ENCODE measurements around the gene SH2D1B. TPM values are rescaled to one million over a fixed set of nuclear protein-coding genes. Genes with fewer than 3 reads are reported as not detected.

SH2D1B gene
- total and polyA plus RNA-seq, 9 of the 15 experiments (the other 6 are each of a cell fraction or from before 2014, with no cell fraction given), result 5.6 to 19.6 (median 9.7) TPM

- no peak for TF ChIP-seq ELK1 (CRISPR knock-in tag; IDR thresholded peaks at IDR 0.05)
- TF ChIP-seq EWSR1 (IDR thresholded peaks at IDR 0.05; ENCODE audit: borderline replicate concordance, low read depth, partially characterized antibody), result no peak
- no peak for TF ChIP-seq CBFB (CRISPR knock-in tag; IDR thresholded peaks at IDR 0.05)
- TF ChIP-seq EGR1 (conservative IDR thresholded peaks at IDR 0.05), result no peak
- no peak for TF ChIP-seq MTF1 (CRISPR knock-in tag; IDR thresholded peaks at IDR 0.05; ENCODE audit: borderline replicate concordance)
- no peak for TF ChIP-seq ZNF76 (CRISPR knock-in tag; IDR thresholded peaks at IDR 0.05; ENCODE audit: borderline replicate concordance)
- TF ChIP-seq BRCA1 (IDR thresholded peaks at IDR 0.05), result no peak
- TF ChIP-seq BRCA1 (CRISPR knock-in tag; IDR thresholded peaks at IDR 0.05), result no peak
- TF ChIP-seq, protein P1, sequence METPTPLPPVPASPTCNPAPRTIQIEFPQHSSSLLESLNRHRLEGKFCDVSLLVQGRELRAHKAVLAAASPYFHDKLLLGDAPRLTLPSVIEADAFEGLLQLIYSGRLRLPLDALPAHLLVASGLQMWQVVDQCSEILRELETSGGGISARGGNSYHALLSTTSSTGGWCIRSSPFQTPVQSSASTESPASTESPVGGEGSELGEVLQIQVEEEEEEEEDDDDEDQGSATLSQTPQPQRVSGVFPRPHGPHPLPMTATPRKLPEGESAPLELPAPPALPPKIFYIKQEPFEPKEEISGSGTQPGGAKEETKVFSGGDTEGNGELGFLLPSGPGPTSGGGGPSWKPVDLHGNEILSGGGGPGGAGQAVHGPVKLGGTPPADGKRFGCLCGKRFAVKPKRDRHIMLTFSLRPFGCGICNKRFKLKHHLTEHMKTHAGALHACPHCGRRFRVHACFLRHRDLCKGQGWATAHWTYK (CRISPR knock-in tag; IDR thresholded peaks at IDR 0.05), result no peak
Measured at GRCh38 chr1:162405800-162406199, 6.1 kb downstream of the SH2D1B start (continued).

DNA sequence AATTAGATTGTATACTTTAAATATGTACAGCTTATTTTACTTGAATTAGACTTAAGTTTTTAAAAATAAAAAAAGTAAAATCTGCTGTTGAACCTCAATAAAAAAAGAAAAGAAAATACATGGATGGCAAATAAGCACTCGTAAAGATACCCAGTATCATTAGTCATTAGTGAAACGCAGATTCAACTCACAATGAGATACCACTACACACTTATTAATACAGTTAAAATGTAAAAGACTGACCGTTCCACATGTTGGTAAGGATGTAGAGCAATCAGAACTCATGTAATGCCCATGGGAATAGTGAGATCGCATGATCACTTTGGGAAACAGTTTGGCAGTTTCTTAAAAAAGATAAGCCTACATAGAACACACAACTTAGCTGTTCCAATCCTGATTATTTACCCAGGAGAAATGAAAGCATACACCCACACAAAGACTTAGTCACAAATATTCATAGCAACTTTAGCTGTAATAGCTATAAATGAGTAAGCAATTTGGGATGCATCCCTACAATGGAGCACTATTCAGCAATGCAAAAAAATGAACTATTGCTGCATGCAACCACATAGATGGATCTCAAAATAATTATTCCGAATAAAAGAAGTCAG, 7.3 kb downstream of the SH2D1B start:
- no peaks in the 10 kb centered on the region for H3K79me2 ChIP-seq (ENCODE audit: control insufficient read depth, insufficient read depth, low read length)
- FAIRE-seq (no peak), DNase-seq (ENCODE audit: extremely low read depth in 1 of 4, low spot score in 3 of 4) (no peak), ATAC-seq (no peak)
- no peaks in the 10 kb centered on the region for H3K9me1 ChIP-seq (ENCODE audit: control insufficient read depth, insufficient read depth, low read length)
- POLR2A ChIA-PET, result no interaction called here
- H3K4me3 ChIP-seq, result no peak overlapping the region
- no peak overlapping the region for H3K4me2 ChIP-seq (ENCODE audit: insufficient read depth, low read length)
- H3K9me3 ChIP-seq (replicated peaks; ENCODE audit: control insufficient read depth, insufficient read depth, low read depth, low read length), result no peaks in the 10 kb centered on the region
- no peaks in the 10 kb centered on the region for H3K36me3 ChIP-seq (ENCODE audit: control insufficient read depth, insufficient read depth, low read length)
- CTCF ChIA-PET (ENCODE audit: low intra/inter-chr PET ratio), result no interaction called here
- no peak overlapping the region for H3K27ac ChIP-seq (ENCODE audit: extremely low read depth, low read depth, low read length)
- H2AFZ ChIP-seq (ENCODE audit: low read depth, low read length), result peak overlapping the region; percentile 26; the same call in 1 of the 2 replicates
- H4K20me1 ChIP-seq (replicated peaks; ENCODE audit: control insufficient read depth, insufficient read depth, low read length), result no peaks in the 10 kb centered on the region
- no peak overlapping the region for H3K9ac ChIP-seq (ENCODE audit: insufficient read depth in 1 of 2, low read depth in 2 of 2, low read length in 2 of 2)
- in situ Hi-C loops (cut with MboI) (no loop called here), intact Hi-C loops (cut with micrococcal nuclease) (no loop called here)
- peaks cover 0 to 26% of the 10 kb centered on the region in 2 experiments; a peak in 2 of 5 replicates for H3K4me1 ChIP-seq (replicated peaks in 1 of 2; ENCODE audit: control insufficient read depth in 2 of 2, insufficient read depth in 2 of 2, low read length in 2 of 2)
- no peaks in the 10 kb centered on the region for H3K27me3 ChIP-seq (ENCODE audit: control insufficient read depth in 2 of 2, insufficient read depth in 2 of 2, low read length in 2 of 2)
- no TSS peak for BruUV-seq (replicated peaks)
- 44% methylated on average over 5 of the region's 5 CpGs for WGBS (ENCODE audit: insufficient coverage, low coverage, missing lambda C conversion rate)
- TF ChIP-seq, protein P2, sequence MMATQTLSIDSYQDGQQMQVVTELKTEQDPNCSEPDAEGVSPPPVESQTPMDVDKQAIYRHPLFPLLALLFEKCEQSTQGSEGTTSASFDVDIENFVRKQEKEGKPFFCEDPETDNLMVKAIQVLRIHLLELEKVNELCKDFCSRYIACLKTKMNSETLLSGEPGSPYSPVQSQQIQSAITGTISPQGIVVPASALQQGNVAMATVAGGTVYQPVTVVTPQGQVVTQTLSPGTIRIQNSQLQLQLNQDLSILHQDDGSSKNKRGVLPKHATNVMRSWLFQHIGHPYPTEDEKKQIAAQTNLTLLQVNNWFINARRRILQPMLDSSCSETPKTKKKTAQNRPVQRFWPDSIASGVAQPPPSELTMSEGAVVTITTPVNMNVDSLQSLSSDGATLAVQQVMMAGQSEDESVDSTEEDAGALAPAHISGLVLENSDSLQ (IDR thresholded peaks at IDR 0.05), result no peak
- TF ChIP-seq ZNF263 (CRISPR knock-in tag; IDR thresholded peaks at IDR 0.05; ENCODE audit: borderline replicate concordance) (peak; percentile 73; the same call in 1 of the 2 replicates), DPF2 (IDR thresholded peaks at IDR 0.05) (0 out of 2 replicates have a peak, but pooled peaks have one; percentile 17), GATAD2B (IDR thresholded peaks at IDR 0.05; ENCODE audit: borderline replicate concordance) (0 out of 2 replicates have a peak, but pooled peaks have one; percentile 24), NFE2 (IDR thresholded peaks at IDR 0.05; ENCODE audit: low read depth) (peak; percentile 62), EGR1 (conservative IDR thresholded peaks at IDR 0.05) (peak; percentile 68), E2F4 (CRISPR knock-in tag; IDR thresholded peaks at IDR 0.05; ENCODE audit: low read depth) (no peak), EZH2 (IDR thresholded peaks at IDR 0.05; ENCODE audit: borderline replicate concordance, low read depth, low read length) (no peak), DACH1 (IDR thresholded peaks at IDR 0.05; ENCODE audit: partially characterized antibody) (peak; percentile 31), NR2F6 (CRISPR knock-in tag; IDR thresholded peaks at IDR 0.05) (no peak), CBFA2T3 (IDR thresholded peaks at IDR 0.05) (0 out of 2 replicates have a peak, but pooled peaks have one; percentile 26)
